SIG-M5 treated with dmso at 0.1 percent for 504 hours (cell line): Measurements from ENCODE around the gene PIK3C2G.
A peak's percentile ranks its signal among the peaks of the same experiment; 100 is the strongest.

Experiments
- DNase-seq: peaks from one replicate; lab custom pipeline; 2025; ENCODE audit not compliant: unreplicated experiment; lab: John Stamatoyannopoulos, UW

Gene PIK3C2G

DNA sequence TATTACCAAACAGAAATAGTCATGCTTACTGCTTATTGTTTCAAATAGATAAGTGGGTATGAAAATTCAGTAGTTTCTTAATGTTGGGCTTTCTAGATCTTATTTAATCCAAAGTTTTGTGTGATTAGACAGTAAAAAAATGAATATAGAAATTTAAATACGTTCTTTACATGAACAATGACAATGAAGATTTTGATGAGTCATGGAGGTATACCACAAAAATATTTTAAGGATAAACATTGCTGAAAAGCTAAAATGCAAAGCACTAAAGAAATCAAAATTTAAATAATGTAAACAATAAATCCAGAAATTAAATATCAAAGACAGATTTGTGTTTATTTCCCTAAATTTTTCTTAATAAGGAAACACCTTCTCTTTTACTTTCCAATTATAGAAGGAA, 78.3 kb downstream of the PIK3C2G start:
- no peak for DNase-seq

DNA sequence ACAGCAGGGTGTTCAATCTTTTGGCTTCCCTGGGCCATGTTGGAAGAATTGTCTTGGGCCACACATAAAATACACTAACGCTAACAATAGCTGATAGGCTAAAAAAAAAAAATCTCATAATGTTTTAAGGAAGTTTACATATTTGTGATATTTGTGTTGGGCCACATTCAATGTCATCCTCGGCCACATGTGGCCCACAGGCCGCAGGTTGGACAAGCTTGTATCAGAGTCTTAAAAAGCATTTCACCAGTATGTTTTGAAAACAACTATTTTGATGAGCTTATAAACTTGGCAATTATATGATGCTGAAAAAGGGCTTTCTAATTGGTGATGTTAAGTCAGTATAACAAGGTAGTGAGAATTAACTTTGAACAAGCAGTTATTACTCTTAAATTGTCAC, 78.9 kb downstream of the PIK3C2G start:
- DNase-seq: no peak

DNA sequence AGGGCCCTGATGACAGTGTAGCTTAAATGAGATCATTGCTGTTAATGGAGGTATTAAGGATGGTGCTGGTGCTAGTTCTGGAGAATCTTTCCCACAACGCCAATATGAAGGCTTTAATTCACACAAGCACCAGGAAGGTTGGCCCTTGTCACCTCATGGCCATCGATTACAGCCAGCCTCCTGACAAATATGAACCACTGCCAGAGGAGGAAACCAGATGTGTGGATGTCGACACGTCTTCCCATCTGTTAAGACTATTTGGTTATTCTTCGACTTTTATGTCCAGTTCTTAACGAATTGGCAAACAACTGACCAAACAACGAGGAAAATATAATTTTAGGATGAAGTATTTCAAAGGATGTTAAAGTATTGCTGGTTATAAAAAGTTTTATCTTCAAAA, 79.5 kb downstream of the PIK3C2G start:
- DNase-seq: no peak

DNA sequence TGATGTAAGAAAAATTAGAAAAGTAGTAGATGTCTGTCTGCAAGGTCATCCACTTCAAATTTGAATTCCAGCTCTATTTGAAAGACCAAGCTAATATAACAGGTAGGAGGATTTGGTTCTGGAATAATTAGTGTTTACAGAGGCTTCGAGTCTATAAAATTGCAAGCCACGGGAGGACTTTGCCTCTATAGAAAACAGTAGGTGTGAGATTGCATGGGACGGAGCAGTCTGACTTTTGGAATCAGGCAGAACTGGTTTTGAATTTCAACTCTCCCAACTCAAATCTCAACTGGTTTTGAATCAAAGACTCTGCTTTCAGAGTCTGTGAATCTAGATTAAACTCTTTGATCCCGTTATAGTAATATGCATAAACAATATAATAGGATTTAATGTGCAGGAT, 82.4 kb downstream of the PIK3C2G start:
- DNase-seq: no peak

DNA sequence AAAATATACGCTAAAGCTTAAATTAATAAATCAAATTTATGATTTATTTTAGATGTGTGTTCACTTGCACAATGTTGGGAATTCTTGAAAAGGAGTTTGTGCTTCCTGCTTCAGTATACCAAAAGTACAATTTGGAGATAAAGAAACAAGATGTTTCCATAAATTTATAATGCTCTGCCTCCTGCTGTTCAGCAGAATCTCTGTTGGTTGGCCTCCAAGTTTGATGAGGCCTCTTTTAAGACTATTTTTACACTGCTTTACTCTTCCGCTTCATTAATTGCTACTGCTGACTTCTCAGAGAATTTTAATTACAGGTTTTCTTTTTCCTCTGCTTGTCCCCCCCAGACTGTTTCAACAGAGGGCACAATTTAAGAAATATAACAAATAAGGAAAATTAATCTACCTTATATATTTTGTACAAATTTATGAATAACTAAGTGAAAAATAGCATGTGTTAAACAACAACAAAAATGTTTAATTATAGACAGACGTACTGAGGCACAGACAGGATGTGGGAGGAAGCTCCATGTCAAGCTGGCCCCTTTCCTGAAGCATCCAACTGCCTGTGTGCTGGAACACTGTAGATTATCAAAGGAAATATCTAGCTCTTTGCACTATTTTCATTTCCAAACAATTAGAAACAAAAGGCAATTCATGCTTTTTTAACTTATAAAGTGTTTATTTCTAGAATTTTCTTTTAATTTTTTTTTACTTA, 83.9 kb downstream of the PIK3C2G start:
- DNase-seq: no peak

DNA sequence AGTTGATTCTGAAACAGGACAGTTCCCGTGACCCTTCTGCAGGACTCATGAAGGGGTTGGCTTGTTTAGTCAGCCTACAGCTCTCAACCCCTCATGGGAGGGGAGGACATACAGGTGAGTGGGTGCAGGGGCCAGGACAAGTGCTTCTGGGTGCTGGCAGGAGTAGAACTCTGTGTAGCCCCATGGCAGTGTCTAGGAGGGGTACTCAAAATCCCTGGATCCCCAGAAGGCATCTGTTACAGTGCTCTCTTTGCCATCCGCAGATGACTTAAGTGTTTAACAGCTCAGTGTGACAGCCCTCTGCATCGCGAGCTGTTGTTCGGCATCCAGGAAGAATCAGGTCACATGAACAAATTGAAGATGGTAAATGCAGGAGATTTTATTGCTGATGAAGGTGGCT, 91.0 kb downstream of the PIK3C2G start:
- DNase-seq: no peak

DNA sequence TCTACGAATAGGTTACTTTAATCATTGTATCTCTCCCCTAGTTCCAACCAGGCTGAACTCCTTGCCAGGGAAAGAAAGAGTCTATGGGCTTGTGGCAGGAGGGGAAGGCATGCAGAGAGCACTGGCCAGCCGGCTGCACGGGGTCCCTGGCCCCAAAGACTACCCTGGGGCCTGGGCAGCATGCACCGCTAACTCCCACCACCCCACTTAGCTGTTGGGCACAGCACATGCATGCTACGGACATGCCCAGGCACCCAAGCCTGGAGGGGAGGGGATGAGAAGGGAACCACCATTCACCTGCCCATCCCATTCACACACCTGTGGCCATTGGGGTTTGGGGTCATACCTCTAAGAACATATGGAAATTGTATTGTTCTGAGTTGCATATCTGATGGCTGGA, 94.1 kb downstream of the PIK3C2G start:
- DNase-seq: no peak

DNA sequence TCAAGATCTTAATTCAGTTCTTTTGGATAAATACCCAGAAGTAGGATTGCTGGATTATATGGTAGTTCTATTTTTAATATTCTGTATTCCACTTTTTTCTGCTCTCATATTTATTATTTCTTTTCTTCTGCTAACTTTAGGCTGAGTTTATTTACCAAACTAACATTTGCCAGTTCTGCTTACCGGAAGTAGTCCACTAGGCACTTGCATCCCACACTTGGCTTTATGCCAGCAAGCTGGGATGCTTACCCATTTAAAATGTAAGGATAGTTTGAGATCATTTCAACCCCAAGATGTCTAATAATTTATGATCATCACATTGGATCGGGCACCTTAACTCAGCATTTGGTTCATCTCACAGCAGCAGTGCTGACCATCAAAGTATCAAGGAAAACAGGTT, 96.8 kb downstream of the PIK3C2G start:
- DNase-seq: no peak

DNA sequence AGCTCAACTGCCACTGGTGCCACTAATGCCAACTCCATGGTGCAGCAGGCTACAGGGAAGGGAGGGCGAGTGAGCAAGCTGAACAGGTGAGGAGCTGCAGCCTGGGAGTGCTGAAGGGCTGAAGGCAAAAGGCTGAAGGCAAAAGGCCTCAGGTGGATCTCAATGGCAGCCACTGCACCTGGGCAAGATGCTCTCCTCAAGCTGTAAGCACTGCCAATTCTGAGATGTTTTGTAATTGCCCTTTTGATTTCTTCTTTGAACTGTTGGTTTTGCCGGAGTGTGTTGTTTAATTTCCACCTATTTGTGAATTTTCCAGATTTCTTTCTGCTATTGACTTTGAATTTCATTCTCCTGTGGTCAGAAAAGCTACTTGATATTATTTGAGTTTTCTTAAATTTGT, 97.6 kb downstream of the PIK3C2G start:
- DNase-seq: no peak

DNA sequence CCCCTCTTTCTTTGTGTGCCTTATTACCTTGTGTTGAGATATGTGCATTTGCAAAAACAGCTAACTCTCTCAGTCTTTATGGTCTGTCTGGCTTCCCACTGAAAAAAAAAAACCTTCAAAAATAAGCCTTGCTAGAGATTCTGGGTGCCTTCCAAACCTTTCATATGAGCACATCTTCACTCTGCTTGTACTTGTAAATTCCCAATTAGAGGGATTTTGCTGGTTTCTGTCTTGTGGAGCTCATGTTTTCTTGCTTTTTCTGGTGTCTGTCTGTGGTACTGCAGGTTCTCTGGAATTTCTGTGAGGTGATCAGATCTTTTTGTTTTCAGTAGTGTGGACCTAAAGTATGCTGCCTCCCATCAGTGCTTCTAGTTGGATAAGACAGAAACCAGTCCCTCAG, 100.1 kb downstream of the PIK3C2G start:
- DNase-seq: no peak

DNA sequence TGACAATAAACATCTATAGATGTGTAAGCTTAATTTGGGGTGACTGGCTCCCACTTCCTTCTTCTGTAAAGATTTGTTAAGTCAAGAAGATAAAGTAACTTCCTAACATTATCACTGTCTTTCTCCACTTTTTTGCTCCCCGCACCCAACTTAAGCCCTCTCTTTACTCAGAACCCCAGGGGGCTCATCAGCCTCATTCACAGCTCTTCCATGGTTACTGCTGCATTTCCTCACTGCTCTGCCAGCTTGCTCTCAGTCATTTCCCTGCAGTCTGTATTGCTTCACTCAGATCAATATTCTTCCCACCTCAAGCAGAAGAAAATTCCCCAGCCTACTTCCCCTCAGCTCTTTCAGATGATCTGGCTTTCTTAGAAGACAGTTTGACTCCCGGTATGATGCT, 102.0 kb downstream of the PIK3C2G start:
- no peak for DNase-seq

DNA sequence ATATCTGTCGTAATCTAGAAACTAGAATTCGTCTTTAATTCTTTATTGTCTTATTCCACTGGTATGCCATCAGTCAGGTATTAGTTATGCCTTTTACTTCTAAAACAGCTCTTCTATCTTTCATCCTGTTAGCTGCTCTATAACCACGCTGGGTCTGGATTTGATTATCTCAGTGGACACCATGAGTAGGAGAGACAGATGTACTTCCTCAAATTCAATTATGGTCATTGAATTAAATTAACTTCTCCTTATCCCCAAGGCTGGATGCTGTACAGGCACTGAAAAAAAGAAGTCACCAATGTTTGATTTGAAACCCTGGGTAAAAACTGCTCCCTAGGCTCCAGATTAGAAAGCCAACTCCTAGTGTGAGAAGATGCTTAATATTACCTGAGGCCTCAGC, 107.3 kb downstream of the PIK3C2G start:
- DNase-seq: no peak

DNA sequence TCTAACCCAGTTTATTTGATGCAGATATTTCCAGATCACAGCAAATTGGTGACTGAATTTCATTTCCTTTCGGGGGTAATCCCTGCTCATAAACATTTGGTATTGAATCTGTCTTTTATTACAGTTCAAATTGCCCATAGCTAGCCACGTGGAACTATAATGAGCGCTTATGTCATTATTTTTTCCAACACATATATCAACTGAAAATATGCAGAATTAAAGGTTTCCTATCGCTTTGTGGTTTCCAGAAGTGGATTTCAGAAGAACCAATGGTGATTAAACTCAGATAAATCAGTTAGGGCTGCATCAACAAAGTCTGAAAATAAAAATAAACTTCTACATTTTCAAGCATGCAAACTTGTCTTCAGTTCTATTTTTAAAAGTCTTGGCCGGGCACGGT, 111.9 kb downstream of the PIK3C2G start:
- no peak for DNase-seq

DNA sequence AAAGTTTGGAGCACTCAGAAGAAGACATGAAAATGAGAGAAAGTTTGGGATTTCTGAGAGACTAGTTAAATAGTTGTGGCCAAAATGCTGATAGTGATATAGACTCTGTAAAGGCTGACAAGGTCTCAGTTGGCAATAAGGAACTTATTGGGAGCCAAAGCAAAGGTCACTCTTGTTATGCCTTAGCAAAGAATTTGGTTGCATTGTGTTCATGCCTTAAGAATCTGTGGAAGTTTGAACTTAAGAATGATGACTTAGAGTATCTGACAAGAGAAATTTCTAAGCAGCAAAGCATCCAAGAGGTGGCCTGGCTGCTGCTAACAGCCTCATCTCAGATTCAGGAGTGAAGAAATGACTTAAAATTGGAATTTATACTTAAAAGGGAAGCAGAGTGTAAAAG, 113.8 kb downstream of the PIK3C2G start:
- DNase-seq: no peak

DNA sequence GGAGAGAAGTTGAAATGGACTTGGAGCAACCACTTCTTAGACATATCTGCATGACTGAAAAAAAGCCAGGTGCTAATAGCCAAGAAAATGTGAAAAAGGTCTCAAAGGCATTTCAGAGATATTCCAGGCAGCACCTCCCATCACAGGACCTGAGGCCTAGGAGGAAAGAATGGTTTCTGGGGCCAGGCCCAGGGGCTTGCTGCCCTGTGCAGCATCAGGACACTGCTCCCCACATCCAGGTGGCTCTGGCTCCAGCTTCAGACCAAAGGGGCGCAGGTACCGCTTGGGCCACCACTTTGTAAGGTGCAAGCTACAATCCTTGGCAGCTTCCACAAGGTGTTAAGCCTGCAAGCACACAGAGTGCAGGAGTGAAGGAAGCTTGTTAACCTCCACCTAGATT, 114.3 kb downstream of the PIK3C2G start:
- no peak for DNase-seq

DNA sequence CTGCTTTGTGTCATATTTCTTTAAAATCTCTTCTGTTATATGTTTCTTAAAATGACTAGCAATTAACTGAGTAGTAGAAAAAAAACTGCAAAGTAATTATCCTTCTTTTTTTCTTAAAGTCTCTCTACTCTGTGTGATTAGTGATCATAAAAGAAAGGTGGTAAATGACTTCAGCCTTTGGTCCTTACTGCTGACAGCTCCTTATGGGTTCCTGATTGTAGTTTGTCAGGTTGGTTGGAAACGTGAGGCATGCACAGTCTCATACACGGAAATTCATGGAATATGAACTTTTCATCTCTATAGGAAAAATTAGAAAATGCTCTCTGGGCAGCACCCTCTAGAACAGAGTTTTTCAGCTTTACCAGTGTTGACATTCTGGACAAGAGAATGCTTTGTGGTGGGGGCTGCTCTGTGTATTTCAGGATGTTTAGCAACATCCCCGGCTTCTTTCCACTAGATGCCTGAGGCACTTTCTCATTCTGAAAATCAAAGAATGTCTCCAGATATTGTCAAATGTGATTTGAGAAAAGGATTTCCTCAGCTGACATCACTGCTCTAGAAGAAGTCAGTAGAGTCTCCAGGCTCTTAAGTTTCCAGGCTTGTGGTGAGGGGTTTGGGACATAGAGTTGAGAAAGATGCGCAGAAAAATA, 121.0 kb downstream of the PIK3C2G start:
- no peak for DNase-seq

DNA sequence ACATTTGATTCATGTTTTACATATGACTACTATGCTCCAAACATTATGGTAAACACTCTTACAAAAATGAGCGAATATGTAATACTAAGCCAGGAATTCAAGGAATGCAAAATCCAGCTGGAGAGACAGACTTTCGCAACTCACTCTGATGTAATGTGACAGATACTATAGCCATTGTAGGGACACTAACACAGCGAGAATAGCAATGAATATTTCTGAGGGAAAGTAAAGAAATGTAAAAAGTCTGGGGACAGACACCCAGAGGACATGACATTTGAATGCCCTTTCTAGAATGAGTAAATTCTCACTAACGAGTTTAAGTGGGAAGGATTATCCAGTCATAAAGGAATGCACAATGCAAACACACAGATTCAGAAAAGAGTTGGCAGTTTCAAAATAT, 121.9 kb downstream of the PIK3C2G start:
- peak; percentile 17 for DNase-seq

DNA sequence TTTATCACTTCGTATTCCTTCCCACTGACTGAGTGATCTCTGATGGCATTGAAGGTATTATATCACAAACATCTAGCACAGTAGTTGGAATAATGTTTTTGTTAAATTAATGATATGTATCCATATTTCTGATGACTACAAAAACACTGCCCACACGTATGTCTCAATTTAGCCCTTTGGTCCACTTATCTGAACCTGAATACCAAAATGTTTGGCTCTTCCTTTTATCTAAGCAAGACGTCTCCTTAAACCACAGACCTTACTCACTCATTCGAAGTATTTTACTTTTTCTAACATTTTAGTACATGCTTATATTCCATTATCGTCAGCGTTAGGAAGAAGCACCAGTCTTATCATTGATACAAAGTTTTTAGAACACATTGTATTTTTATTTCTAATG, 126.4 kb downstream of the PIK3C2G start:
- no peak for DNase-seq

DNA sequence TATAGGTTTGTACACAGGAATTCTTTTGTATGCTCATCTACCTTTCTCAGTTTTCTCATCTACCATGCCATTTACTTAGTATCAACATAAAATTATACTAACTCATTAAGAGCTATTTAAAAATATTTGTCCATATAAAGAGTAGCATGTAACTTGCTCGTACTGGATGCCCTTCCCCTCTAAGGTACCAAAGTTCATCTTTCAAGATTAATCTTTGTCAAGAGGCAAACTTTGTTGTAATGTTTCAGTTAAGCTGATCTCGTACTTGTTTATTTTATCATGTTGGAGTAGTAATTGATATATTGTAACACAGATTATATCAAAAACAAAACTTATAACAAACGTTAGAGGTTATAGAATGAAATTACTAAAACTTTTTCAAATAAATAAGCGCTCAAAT, 128.5 kb downstream of the PIK3C2G start:
- no peak for DNase-seq

DNA sequence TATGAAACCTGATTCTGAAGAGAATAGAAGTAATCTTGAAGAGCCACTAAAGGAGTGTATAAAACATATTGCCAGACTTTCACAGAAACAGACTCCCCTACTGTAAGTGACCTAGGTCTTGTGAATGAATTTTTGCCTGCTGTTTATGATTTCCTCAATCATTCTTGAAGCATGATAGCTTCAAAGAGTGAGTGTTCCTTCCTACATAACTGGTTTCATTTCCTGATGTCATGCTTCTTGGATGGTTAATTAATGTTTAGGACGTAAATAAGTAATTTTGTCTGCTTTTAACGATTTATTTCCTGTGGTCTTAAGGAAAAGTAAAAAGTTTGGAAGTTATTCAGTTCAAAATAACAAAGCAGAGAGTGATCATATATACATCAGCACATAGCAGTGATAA, 129.8 kb downstream of the PIK3C2G start:
- no peak for DNase-seq

DNA sequence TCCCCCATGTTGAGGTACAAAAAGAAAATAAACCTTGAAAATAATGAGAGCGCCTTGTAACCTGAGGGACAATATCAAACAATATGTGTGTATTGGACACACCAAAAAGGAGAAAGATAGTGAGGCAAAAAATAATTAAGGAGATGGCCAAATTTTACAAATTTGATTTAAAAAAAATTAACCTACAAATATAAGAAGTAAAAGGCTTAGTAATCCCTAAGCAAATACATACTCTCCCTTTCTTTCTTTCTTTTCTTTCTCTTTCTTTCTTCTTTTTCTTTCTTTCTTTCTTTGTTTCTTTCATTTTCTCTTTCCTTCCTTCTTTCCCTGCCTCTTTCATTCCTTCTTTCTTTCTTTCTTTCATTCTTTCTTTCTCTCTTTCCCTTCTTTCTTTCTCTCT, 133.4 kb downstream of the PIK3C2G start:
- no peak for DNase-seq

DNA sequence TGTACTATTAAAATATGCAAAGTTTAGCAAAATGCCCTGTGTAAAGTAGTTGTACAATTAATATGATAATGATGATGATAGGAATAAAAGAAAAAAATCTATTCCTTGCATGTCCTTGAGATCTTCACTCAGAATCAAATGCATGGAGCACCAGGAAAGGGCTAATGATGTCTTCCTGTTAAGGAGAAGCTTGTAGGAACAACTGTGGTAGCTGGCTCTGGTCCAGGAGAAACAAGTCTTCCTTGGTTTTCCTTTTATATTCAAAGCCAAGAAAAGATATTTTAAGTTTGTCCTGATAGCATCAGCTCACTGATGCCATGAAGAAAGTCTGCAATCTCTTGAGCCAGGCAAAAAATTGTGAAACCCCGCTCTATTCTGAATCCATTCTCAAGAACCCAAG, 138.9 kb downstream of the PIK3C2G start:
- DNase-seq: no peak
